Eye (tissue), 1 donor: ENCODE results near the gene UNC5B.

ENCODE experiments used
- DNase-seq: peaks from one replicate; pipeline ENCODE4 v3.0.0-alpha.2; 2015

Gene UNC5B

DNA sequence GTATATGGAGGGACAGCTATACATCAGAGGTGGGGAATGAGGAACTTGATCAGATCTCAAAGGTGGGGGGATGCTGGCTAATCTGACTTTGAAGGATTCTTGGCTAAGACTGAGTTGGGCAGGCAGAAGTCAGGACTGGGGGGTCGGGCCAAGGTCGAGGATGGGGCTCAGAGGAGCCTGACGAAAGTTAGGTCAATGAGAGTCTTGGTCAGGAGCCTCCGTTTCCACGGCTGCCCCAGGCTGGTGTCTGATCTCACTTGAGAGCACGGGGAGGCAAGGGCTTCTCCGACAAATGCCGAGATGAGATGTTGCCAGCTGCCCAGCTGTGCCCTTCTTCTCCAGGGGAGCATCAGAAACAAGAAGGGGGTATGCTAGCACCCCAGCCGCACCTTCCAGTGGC, 112.4 kb downstream of the UNC5B start:
- DNase-seq = no peak

DNA sequence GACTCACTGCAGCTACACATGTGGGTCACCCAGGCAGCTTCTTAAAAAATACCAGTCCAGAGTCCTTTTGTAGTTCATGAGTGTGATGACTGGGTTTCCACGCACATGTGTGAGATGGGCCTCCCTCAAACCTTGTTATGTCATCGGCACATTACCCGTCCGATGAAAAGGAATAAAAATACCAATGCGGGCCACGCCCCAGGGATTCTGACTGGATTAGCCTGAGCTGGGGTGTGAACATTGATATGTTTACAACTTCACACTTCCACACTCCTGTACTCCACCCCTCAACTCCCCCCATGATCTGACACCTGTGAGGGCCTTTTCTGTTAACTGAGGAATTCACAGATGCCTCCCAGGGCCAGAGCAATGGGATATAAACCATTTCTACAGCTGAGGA, 112.9 kb downstream of the UNC5B start:
- no peak for DNase-seq

DNA sequence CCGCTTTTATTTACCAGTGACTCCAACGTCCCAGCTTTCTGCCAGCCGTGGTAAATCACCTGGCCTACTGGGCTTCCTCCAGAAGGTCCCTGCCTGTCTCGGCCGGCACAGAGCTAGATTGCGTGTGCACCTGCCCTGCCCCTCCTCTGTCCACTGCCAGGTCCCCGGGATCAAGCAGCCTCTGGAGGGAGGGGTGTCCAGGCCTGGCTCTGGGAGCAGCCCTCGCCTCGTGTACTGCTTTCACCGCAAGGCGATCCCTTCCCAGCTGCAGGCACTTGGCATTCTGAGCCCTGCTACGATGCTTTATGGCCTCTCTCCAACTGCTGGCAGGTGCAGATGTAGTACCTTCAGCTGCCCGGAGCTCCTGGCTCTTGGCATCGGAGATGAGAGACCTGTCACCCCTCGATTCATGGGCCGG, 114.1 kb downstream of the UNC5B start:
- DNase-seq = no peak

DNA sequence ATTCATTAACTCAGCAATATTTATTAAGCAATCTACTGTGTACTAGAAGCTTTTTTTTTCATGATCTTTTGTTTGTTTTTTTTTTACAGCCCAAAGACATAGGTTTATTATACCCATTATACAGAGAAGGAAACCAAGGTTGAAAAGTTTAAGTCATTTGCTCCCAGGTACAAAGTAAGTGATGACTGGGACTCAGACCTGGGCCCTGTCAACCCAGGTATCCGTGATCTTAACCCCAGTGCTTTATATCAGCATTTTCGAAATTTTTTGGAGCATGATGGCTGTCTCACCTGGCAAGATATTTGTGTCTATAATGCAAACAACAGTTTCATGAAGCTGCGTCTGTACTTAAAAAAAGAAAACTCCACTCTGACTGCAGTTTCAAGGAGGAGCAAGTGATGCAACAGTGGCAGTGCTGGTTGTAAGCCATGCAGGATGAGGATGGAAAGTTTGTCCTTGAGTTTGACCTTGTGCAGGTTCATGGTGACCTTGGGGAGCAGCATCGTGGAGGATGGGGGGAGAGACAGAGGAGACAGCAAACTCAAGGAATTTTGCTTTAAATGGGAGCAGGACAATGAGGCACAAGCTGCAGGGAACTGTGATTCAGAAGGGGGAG, 118.5 kb downstream of the UNC5B start:
- no peak for DNase-seq

DNA sequence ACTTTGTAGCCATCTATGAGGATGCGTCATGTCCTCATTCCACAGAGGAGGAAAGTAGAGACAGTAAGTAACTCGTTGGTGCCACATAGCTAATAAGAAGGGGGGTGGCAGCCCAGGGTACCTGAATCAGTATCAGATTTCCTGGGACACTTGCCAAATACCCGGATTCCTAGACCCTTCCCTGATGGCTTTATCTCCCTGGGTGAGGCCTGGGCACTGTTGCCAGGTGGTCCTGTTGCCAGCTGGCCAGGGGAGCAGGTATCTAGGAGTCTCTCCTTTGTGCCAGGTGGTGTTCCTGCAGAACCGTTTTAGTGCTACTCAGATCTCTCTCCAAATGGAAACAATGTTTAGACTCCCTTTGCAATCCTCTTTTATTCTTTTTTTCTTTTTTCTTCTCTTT, 119.4 kb downstream of the UNC5B start:
- no peak for DNase-seq

DNA sequence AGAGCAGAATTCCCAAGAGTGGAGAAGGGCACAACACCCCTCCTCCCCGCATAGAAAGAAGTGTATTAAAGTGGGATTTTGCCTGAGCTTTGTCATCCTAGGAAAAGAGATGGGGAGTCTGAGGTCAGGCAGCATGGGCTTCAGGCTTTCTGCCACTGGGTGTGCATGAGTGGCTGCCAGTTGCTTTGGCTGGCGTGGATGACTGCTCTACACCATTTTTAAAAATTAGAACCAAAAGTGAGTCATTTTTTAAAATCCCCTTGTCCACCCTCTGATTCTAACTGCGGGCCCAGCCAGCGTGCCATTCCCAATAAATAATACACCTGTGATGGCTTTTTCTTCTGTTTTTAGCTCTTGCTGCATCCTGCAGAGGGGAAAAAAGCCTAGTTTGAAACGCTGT, 120.1 kb downstream of the UNC5B start:
- DNase-seq = no peak

DNA sequence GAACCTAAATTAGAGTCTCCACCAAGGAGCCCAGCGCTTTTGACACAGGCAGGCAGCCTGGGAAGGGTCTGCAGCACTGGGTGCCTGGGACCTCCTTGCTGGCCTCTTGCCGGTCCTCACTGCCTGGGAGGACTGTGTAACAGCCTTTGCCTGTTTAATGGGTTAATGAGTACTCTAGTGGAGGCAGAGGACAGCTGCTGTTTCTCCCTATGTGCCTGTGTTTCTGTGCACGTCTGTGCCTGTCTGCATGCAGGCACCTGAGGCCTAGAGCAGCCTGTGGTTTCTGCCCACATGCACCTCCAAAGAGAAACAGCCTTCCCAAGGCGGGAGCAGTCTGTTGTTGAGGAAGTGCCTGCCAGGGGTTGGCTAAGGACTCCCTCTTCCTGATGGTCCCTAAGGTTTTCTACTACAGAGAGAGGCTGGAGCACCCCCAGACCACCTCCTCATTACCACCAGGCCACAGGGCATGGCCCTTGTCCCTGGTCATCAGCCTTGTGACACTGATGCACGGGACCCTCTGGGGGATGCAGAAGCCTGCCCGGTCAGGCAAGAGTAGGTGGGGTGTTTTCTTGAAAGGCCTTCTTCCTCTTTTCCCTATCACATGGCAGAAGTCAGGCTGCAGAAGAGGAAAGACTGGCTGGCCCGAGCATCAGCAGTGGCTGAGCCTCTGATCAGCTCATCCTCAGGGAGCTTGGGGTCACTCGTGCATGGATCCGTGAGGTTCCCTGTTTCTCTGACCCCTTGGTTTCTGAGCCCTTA, 120.9 kb downstream of the UNC5B start:
- no peak for DNase-seq

DNA sequence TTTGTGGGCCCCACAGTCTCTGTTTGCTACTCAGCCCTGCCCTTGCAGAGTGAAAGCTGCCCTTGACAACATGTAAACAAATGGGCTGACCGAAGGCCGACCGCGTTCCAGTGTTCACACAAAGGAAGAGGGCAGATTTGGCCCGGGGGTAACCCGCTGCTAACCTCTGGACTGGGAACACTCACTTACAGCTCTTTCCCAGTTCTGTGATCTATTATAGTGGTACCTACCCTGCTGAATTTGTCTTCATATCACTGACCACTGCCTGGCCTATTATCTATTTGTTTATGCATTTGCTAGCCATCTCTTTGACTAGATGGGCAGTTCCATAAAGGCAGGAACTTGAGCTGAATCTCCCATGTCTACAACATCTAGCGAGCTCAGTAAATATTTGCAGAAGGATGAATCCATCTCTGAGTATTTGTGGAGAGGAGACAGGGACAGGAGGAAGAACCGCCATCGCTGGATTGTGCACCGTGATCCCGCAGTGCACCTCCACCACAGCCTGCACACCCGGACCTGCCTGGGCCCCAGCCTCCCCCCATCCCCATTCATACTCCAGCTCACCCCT, 121.9 kb downstream of the UNC5B start:
- DNase-seq = no peak

DNA sequence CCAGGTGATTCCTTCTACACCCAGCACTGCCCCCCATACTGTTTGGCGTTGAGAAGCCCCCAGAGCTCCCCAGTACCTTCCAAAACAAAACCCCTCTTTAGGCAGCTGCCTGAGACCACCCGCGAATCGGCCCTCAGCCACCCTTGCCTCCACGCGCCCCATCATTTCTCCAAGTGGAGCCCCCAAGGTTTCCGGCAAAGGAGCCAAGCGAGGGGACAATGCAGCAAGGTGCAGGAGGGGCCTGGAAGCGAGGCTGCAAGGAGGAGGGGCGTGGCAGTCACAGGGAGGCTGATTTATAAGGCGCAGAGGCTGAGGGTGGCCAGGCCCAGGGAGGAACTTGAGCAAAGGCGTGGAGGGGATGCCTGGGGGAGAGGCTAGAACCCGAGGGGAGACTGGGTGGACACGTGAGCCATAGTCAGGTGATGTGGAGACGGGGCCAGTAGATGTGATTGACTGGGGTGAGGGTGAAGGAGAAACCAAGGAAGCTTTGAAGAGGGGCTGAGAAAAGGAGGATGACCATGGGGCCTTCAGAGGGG, 122.9 kb downstream of the UNC5B start:
- no peak for DNase-seq

DNA sequence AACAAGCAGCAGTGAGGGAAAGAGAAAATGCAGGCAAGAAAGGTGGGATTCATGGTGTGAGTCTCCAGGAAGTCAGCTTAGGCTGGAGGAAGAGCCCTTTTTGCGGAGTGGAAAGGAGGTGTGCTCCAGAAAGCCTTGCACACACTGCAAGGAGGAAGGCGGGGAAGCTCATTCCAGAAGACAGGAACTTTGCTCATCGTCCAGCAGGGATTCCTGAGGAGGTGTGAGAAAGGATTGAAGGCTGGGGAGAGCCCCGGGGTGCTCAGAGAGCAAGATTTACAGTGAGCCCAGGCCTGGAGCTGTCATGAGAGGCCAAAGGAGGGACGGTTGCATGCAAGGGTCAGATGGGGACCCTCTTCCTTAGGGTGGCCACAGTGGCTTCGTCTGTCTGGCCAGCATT, 124.3 kb downstream of the UNC5B start:
- DNase-seq = no peak

DNA sequence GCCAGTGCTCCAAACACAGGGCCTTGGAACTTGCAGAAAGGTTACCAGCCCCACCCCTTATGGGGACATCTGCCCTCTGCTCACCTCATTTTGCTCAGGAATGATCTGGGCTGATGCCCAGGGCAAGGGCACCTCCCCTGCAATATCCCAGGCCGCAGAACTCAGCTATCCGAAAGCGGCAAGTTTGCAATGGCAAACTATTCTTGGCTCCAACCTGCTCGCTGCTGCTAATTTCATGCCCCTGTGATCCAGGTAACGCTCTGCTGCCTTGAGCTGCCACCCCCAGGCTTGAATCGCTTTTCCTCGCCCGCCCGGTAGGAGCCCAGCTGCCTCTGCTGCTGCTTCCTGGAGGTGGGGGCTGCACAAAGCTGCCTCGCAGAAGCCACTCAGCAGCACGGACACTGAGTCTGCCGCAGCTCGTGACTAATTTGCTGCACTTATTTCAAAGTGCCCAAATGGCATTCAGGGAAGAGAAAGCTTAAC, 124.9 kb downstream of the UNC5B start:
- DNase-seq = no peak

DNA sequence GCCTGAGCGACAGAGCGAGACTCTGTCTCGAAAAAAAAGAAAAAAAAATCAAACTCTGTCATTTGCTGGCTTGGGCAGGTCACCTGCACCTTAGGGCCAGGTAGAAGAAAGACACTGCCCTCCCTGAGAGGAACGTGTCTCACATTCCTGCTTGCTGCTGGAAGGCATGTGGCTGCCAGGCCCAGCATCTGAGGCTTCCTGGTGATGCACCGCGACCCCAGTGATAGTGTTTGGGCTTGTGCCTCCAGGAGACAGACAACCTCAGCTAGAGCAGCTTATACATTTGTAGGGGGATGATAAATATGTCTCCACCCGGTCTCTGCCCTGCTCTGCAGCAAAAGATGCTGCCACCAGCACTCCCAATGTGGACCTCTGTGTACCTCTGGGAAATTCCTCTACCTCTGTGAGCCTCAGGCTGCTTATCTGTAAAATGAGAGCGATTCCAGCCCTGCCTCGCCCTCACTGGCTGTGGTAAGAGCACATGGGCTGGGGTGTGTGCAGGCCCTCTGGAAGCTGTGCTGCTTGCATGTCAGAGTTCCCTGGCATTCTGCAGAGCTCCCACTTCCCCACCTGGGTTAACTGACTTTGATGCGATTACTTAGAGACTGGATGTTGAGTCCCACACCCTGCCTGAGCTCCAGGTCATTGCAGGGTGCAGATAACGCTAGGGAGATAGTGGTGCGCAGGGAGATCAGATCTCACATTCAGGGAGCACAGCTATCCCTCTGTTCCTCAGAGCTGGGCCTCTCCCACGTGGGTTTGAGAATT, 126.5 kb downstream of the UNC5B start:
- no peak for DNase-seq

DNA sequence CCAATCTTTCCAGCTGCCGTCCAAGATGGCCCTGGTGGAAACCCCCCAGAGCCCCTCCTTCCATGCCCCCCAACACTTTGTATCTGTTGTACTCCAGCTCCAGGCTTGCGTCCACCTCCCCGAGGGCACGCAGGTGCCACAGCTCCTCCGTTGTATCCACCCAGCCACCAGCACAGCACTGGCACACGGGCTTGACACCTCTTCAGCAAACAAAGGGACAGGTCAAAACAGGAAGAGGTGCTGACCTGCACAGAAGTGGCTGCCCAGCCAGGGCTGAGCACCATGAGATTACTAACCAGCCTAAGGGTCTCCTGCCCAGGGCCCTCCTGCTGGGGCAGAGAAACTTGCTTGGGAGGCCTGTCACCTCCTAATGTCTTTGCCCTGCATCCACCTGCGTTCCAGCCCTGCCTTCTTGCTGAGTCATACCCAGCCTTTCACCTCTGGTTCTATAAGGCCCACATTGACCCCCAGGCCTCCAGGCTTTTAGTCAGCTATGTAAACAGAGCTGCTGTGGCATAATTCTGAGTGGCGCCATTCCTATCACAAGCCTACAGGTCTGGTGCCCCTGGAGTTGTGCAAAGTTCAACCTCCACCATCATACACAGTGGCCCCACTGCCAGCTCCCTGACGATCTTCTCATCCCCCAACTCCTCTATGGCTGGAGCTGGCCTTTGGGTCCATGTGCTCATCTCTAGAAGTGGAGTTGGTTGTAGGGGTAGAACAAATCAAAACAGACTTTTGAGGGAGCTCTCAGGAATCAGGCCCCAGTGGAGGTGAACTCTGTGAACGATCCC, 127.6 kb downstream of the UNC5B start:
- no peak for DNase-seq

DNA sequence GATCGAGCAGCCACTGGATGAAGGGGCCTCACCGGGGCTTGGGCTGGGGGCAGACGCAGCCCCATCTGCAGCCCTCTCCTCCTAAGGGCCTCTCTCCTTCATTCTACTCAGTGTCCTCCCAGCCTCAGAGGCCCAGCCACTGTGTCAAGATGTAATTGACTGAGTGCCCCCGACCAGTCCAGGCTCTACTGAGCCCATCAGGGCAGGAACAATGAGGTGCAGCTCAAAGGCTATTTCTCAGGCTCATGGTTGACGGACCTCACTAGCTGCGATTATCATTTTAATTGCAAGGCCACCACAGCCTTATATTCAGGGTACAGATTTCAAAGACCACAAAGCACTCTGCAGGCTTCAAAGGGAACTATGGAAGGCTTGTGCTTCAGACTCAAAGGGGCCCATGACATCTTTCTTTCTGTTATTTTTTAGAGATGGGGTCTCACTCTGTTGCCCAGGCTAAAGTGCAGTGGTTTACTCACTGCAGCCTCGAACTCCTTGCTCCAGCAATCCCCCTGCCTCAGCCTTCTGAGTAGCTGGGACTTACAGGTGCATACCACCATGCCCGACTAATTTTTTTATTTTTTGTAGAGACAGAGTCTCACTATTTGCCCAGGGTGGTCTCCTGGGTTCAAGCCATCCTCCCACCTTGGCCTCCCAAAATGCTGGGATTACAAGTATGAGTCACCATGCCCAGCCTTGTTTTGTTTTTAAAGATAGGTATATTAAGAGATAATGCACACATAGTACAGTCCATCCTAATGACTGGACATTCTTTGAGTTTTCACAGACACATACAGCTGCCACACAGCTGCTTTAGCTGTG, 130.4 kb downstream of the UNC5B start:
- DNase-seq = peak; percentile 63

DNA sequence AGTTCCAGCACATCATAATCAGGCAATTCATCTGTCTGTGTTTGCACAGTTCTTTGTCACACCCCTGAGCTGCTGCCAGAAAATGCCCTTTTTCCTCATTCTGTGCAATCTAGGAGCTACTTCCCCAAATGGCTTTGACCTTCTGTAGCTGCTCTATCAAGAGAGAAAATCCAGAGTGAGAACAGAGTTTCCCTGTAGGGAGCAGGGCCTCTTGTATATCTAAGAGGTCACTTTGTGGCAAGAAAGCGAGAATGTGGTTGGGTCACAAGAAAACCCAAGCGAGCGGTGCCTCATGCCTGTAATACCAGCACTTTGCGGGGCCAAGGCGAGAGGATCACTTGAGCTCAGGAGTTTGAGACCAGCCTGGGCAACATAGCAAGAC, 131.0 kb downstream of the UNC5B start:
- DNase-seq = no peak

DNA sequence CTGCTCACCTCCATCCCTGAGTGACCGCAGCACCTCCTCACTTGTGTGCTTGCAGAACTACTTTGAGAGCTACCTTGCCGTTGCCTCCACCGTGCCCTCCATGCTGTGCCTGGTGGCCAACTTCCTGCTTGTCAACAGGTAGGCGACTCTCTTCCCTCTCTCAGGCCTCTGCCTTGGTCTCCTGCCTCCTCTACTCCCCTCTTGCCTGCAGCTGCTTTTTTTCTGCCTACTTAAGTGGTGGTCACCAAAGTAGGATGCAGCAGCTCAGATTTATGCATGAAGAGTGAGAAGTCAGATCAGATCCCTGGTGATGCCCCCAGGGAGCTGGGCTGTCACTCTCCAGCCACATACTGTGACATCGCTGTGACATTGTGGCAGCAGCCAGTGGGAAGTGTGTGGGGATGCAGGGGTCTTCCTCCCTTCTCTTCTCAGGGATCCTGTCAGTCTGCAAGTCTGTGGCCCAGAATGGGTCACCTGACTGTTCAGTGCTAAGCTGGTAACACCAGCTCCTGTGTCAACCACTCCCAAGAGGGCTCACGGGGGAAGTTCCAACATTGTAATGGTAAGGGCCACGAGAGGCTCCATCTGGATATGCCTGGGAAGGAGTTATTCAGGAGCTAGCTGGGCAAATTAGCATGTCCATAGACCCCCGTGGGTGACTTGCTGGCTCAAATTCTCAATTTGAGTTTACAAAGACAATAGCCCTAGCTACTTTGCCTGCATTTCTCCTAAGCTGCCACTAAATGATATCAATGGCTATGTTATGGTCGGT, 132.0 kb downstream of the UNC5B start:
- DNase-seq = no peak

DNA sequence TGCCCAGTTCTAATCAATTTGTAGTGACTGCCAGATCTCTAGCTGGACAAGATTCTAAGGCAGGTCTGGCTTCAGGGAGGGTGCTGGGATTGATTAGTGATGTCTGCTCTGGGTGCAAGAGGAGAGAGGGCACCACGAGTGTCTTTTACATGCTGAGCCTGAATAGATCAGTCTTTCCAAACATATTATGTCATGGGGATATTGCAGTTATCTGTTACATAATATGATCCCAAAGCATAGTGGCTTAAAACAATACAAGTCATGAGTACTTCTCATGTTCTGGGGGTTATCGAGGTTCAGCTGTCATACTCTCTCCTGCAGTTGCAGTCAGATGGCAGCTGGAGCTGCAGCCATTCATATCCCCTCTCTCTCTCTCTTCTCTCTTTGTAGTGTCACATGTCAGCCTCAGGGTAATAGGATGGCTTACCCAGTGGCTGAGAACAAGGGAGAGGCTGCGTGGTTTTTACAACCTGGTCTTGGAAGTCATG, 132.7 kb downstream of the UNC5B start:
- peak; percentile 65 for DNase-seq

DNA sequence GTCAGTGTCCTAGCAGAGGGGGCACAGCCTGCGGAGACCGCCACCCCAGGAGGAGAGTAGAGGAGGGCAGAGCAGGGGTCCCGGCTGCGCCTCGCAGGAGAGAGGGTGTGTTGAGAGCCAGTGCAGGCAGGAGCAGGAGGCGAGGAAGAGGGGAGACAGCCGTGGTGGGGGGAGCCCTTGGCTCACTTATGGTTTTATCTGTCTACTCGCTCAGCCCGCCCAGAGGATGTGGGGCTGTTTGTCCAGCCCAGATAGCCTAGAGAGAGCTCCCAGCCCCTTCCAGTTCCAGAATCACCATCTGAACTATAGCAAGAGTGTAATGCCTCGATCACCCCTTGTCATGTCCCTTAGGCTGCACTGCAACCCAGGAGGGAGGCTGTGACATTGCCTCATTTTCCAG, 133.3 kb downstream of the UNC5B start:
- no peak for DNase-seq

DNA sequence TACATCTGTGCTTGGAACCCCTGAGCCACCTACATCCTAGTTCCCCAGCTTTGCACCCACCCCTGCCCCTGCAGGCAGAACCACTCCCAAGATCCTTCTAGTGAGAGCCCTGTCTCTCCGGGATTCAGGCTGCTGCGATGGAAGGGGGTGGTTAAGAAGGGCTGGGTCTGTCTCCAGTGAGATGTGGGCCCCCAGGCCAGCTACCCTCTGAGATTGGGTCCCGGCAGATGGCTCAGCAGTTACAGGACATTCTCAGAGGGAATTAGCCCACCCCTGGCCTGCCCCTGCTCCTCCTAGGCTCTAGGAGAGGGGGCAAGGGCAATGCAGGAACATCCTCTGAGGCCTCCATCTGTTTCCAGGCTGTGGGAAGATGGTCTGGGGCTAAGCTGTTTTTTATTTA, 134.4 kb downstream of the UNC5B start:
- no peak for DNase-seq

DNA sequence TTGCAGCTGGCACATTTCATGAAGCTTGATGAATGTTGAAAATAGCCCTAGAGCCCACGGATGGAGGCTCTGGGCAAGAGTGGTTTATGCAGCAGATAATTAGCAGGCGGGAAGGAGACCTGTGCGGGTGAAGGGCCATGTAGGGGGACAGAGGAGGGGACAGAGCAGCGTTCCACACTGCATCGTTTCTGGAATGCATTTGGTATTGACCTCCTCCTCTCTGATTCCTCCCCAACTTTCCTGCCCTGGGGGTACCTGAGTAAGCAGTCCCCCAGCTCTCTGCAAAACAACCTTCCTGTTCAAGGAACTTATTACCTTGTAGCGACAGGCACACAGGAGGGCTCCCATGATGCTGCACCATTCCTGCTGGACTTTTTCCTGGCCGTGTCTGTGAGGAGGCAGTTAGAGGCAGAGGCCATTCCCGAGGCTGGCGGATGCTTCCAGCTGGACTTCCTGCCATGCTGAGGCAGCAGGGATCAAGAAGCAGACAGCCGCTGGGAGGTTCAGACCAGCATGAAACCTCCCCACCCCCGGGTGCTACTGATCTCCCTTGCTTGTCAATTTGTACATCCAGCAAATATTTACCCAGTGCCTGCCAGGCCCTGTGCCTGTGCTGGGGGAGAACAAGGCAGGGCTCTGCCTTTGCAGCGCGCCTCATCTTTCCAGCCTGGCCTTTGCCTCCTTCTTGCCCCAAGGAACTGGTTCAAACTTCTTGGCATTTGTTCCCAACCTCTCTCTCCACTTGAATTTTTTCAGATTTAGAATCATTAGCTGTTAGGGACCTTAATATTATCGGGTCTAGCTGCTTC, 135.4 kb downstream of the UNC5B start:
- DNase-seq = no peak
